ENCODE measurements around the gene DENND11.

DNA sequence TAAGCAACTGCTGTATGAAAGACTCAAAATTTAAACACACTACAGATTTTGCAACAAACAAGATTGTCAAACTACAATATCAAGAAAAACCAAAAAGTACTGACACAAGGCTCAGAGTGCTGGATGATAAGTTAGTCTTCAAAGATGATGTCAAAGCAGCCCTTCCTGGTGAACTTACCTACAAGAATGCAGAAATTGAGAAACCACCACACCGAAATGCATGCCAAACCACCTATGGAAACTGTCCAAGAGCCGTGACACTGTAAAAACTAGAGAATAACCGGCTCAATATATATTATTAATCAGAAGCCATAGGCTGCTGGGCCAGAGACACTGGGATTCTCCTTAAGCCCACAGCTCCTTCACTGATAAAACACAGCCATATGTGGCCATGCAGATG, 25.3 kb downstream of the DENND11 start:
- TF ChIP-seq POLR2A (IDR thresholded peaks at IDR 0.05) (no peak), POLR2AphosphoS5 (IDR thresholded peaks at IDR 0.05) (no peak), EP300 (IDR thresholded peaks at IDR 0.05) (no peak)
- TF ChIP-seq, protein P1, sequence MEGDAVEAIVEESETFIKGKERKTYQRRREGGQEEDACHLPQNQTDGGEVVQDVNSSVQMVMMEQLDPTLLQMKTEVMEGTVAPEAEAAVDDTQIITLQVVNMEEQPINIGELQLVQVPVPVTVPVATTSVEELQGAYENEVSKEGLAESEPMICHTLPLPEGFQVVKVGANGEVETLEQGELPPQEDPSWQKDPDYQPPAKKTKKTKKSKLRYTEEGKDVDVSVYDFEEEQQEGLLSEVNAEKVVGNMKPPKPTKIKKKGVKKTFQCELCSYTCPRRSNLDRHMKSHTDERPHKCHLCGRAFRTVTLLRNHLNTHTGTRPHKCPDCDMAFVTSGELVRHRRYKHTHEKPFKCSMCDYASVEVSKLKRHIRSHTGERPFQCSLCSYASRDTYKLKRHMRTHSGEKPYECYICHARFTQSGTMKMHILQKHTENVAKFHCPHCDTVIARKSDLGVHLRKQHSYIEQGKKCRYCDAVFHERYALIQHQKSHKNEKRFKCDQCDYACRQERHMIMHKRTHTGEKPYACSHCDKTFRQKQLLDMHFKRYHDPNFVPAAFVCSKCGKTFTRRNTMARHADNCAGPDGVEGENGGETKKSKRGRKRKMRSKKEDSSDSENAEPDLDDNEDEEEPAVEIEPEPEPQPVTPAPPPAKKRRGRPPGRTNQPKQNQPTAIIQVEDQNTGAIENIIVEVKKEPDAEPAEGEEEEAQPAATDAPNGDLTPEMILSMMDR (IDR thresholded peaks at IDR 0.05), result no peak
